Stimulated activated CD8-positive, alpha-beta memory T cell treated with anti-CD3 and anti-CD28 coated beads, Interleukin-12 subunit alpha, Interleukin-12 subunit beta, amount 100 ng/mL, for 24 hours (primary cell): ENCODE measurements around the gene C1orf115.
"Not testable (repeated sequence)": the region's sequence is repeated elsewhere in the genome, so short reads cannot be mapped to it uniquely, and the experiment has no call there.

Experiments
- DNase-seq: peaks from one replicate; pipeline ENCODE4 v3.0.0-alpha.2; 2020; ENCODE audit errors: extremely low read depth

Gene C1orf115

GRCh38 chr1:220726634-220727033, 36.5 kb downstream of the C1orf115 start:
- DNase-seq = no peak

GRCh38 chr1:220727519-220727918, 37.4 kb downstream of the C1orf115 start:
- no peak for DNase-seq

- DNase-seq = no peak
These were observed 40.3 kb downstream of the C1orf115 start for GRCh38 chr1:220730486-220730885.

DNA sequence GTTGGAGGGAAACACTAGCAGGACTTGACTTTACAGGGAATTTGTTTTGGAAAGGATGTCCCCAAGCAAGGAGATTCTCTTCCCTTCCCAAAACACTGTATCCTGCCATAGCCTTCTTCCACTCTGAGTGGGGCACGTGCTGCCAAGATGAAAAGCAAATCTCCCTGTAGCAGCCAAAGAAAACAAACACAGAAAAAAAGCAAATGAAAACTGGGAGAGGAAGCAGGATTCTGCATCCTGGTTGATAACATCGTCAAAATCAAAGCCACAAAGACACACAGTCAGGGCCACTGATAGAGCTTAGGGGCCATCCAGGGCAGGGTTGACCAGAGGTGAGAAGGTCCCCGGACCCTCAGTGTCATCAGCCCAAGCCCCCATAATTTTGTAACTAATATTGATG, 42.0 kb downstream of the C1orf115 start:
- DNase-seq = no peak

DNA sequence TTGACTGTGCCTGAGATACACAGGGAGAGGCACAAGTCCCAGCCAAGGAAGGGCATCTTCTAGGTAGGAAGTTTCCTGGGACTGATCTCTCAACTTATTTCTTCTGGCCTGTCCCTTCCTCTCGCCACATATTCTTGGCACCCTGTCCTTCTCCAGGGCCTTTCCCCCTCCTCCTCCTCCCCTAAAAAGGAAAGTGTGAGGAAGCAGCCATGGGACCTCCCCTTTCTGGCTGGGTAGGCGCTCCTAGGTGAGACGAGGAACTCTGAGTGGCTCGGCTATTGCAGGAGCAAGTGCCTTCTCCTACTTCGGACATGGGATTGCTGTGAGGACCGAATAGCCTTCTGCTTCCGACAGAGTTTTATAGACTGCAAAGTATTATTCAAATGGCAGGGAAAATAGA, 42.5 kb downstream of the C1orf115 start:
- no peak for DNase-seq

GRCh38 chr1:220733086-220733601, 43.0 kb downstream of the C1orf115 start:
- DNase-seq = peak; percentile 34

DNA sequence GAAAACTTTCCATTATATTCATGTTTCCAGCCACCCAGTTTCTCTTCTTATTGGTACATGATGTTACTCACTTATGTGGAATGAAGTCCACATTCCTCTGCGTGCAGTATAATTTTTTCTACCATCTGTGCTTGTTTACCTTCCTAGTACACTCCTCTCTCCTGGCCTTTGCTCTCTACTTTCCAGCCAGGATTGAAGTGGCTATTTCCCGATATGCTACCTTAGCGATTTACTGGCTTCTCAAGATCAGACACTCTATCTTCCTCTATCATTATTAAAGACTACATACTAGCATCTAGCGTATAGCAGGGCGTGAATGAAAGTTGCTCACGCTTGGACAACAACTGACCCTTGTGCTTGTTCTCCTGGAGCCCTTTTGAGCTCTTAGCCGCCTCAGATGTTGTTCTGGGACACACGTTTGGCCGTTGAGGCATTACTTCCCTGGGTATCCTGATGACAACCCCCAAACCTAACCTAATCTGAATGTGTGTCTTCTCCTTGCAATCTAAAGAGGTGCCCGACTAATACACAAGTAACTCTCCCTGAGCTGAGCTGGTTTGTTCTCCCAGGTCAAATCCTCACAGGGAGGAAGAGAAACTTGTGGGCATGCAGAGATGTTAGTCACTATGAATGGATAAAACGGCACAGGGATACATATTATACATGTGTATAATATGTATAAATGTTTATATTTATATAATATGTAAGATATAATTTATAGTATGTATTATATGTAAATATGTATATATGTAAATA, 44.6 kb downstream of the C1orf115 start:
- DNase-seq = no peak

DNA sequence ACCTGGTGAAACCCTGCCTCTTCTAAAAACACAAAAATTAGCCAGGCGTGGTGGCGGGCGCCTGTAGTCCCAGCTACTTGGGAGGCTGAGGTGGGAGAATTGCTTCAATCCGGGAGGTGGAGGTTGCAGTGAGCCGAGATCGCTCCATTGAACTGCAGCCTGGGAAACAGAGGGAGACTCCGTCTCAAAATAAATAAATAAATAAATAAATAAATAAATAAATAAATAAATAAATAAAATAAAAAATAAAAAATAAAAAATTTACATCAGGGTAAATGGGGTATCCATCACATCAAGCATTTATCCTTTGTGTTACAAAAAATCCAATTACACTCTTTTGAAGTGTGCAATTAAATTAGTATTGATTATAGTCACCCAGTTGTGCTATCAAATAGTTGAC, 46.1 kb downstream of the C1orf115 start:
- not testable (repeated sequence) for DNase-seq

- DNase-seq = no peak
These were observed 51.2 kb downstream of the C1orf115 start for GRCh38 chr1:220741349-220741748.

- no peak for DNase-seq
These were observed 51.7 kb downstream of the C1orf115 start for GRCh38 chr1:220741825-220742224.

DNA sequence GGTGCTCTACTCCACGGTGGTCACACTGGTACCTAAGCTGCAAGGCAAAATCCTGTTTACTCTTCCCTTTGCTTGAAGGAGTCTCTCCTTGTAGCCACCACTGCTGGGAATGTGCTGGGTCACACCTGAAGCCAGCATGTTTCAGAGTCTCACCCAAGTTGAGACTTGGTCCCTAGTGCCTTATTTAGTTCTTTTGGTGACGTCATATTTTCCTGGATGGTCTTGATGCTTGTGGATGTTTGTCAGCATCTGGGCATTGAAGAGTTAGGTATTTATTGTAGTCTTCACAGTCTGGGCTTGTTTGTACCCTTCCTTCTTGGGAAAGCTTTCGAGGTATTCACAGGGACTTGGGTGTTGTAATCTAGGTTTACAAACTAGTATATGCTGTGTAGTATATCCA, 52.4 kb downstream of the C1orf115 start:
- DNase-seq = no peak

GRCh38 chr1:220746851-220747250, 56.7 kb downstream of the C1orf115 start:
- DNase-seq = no peak

DNA sequence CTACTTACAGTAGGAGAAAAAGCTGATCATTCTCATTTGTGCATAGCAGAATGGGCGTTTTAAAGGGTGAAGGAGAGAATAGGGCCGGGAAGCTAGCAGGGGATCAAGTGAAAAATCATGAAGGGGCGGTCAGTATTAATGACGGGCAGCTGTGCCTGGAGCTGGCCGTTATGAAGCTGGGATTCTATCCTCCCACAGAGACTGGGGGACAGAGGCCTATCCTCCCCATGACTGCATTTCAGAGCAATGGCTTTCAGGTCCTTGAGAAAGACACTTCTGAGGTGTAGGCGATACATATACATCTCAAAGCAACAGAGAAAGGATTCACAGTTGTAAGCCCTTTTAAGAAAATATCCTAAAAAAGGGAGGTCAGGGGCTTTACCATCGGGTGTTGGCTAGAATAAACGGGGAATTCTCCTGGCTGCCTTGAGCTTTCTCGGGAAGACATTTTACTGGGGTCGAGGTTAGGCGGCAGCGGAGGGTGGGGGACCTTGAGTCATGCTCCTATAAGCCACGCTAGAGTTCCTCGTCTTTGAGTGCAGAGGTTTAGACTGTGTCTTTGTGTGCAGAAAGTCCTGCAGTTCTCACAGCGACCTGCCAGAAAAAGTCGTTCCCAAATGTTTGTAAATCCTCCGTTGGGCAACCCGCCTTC, 57.4 kb downstream of the C1orf115 start:
- no peak for DNase-seq

GRCh38 chr1:220748089-220748934, 58.1 kb downstream of the C1orf115 start, which contains the start of gene MTARC2:
TSS of gene MTARC2 (plus strand) at chr1:220748322. CDS start at chr1:220748532, 210 bp downstream.
- no peak for DNase-seq
